GM18870 (cell line): ENCODE data around the gene GABARAPL2.
A peak's percentile ranks its signal among the peaks of the same experiment; 100 is the strongest.
"Not testable (repeated sequence)": the region's sequence is repeated elsewhere in the genome, so short reads cannot be mapped to it uniquely, and the experiment has no call there.

Source experiments
- ATAC-seq: cut with Tn5 transposase; IDR thresholded peaks from one replicate; pipeline ENCODE4 v1.9.1; 2021; ENCODE audit warnings: moderate library complexity; ENCODE audit not compliant: unreplicated experiment

GABARAPL2 gene

DNA sequence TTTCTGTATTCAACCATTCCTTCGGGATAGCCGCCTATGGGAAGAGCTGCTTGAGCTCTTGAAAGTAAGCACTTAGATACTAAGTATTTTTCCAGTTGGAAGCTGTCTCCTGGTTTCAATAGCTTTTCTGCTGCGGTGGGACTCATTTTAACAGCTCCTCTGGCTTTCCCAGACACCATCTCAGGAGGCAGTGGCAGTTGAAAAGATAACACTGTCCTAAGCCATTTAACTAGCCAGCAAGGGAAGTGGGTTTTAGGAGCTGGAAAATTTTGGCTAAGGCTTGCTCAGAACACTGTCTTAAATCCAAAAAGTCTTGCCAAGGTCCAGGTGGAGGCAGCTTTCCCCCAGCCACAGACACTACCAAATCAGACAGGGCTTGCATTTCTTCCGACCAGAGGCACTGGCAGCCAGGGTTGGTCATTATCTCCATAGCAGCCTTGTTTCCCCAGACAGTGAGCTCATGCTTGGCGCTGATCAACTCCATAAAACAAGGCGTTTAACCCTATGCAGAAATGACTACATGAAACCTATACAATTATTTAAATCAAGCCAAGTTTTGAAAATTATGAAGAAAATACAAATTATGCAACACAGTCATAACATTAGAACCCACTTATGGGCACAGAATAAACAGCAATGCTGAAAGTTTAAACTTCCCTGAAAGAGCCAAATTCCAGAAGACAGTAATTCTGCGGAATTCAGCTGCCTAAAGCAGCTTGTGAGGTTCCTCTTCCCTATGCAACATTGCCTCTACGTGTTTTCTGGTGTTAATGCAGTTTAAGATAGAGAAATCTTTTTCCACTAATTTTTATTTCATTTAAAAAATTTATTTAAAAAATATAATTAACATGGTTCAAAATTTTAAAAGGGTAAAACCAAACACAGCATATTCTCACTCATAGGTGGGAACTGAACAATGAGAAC is 25.0 kb downstream of the GABARAPL2 start:
- no peak for ATAC-seq

- ATAC-seq = not testable (repeated sequence)
Observed at GRCh38 chr16:75591927-75592326, 25.7 kb downstream of the GABARAPL2 start.

- ATAC-seq = no peak
Observed at GRCh38 chr16:75593308-75593707, 27.1 kb downstream of the GABARAPL2 start.

DNA sequence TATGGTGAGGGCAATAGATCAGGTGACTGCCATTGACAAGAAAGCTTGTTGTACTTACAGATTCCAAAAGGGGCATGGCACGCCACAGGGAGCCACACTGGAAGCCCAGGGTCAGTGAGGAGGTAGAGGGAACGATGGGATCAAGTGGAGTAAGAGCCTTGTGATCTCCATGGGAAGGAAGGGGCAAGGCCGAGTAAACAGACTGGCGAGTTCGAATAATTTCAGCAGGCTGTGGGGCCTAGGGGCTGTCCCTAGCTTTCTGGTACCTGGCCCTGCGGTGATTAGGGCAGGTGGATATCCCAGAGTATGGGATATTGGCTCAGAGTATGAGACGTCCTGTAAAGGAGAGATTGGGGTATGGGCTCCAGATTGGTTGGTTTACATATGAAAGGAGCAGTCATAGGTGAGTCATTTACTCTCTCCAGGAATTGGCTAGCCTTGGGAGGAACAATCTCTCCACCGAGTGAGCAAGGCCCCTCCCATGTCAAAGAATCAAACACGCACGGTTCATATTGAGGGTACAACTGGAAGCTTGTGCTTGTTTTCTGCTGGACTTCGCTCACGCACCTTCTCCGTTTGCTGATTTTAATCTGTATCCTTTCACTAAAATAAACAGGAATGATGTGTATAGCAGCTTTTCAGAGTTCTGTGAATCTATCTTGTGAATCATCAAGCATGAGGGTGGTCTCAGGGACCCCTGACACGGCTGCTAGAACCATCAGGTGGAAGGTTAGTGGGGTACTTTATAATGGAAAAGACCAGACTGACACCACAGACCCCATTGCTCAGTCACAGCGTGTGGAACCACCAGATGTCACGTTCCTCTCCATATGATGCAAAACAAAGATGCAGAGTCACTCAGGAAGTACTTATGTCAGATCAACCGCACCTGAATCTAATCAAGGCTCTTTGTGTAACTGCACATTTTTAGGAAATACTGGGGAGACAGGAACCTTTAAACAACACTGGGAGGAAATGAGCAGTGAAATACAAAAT is 27.9 kb downstream of the GABARAPL2 start:
- no peak for ATAC-seq

- no peak for ATAC-seq
Observed at GRCh38 chr16:75599452-75600277, 33.5 kb downstream of the GABARAPL2 start.

GRCh38 chr16:75603241-75603640 is 37.1 kb downstream of the GABARAPL2 start:
- ATAC-seq = no peak

DNA sequence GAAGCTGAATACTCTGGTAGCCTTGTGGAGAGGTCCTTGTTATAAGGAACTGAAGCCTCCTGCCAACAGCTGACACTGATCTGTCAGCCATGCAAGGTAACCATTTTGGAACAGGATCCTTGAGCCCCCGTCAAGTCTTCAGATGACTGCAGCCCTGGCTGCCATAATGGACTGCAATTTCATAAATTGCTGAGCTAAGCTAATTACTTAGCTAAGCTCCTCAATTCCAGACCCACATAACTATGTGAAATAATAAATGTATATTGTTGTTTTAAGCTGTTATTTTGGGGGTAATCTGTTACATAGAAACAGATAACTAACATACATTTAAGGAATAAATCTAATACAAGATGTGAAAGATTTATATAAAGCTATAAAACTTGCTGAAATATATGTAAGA is 40.3 kb downstream of the GABARAPL2 start:
- ATAC-seq = no peak

DNA sequence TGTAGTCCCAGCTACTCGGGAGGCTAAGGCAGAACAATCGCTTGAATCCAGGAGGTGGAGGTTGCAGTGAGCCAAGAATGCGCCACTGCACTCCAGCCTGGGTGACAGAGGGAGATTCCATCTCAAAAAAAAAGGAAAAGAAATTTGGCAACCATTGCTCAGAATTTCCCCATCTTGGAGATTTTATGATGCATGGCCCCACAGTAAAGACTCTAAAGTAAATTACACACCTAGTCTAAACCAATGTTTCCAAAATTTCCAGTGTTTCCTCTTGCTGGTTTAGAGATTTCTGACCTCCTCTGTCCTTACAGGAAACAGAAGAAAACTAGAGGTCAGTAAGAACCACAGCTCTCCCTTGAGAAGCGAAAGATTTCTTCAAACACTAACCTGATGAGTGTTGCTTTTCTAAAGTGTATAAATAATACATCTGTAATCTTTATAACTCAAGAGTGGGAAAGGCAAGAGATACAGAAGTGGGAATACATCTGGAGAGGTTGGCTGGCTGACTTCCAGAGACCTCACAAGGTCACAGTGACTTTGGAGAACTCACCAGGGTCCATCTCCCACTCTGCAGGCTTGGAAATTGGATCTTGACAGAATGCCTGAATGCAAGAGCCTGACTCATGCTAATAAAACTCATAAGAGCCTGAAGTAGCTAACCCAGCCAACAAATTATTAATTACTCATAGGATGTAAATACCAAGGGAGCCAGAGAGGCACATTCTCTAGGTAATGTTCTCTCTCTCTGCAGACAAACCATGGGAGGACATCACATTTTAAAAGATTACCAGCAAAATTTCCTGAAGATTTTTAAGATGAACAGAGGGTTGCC is 48.1 kb downstream of the GABARAPL2 start:
- no peak for ATAC-seq

- ATAC-seq = no peak
Observed at GRCh38 chr16:75615619-75616018, 49.4 kb downstream of the GABARAPL2 start.

DNA sequence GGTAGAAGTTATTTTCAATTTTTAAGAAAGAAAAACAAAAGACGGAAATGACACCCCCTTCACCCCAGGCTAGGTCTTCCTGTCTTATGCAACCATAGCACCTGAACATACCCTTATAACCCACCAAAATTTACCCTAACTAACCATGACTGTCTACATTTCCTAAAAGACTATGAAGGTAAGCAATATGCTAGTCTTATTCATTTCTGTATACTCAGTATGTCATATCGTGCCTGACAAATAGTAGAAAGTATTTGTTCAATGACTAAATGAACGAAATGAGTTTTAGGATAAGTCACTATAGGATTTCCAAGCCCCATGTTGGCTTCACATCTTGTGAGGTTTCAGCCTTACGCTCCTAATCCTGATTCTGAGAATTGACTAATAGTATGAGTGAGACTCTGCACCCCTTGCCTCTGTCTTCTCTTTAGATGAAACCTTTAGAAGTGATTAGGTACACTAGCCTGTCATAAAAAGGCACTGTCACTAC is 50.4 kb downstream of the GABARAPL2 start:
- no peak for ATAC-seq

DNA sequence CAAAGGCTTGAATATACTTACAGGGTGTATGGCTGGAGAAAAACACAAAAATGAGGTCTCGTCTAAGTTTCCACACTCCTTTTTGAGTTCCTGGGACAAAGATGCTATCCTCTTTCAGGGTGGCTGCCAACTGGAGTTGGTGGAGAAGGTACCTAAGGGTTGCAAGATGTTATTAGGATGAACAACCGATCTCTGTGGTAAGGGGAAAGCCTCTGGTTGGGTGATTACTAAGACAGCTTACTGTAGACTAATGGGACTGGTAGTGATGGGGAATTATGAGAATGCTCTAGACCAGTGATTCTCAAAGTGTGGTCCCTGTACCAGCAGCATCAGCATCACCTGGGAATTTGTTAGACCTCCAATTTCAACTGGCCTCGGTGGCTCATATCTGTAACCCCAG is 50.9 kb downstream of the GABARAPL2 start:
- no peak for ATAC-seq

- ATAC-seq = no peak
Observed at GRCh38 chr16:75618780-75619179, 52.6 kb downstream of the GABARAPL2 start.

GRCh38 chr16:75620326-75621169 is 54.4 kb downstream of the GABARAPL2 start:
- no peak for ATAC-seq

DNA sequence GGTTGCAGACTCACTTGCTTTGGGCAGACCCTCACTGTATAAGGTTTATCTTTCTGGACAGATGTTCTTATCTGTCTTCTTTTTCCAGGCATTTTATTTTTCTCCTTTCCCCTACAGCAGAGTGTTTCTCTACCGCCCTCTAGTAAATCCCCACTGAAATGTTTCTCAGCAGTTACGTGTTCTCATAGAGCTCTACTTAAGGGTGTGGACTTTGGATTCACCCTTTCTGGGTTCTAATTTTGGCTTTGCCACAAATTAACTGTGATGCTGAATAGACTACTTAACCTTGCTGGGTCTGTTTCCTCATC is 54.9 kb downstream of the GABARAPL2 start:
- no peak for ATAC-seq

- ATAC-seq = peak; percentile 84
Observed at GRCh38 chr16:75622761-75623605, 56.8 kb downstream of the GABARAPL2 start, which contains the start of gene ADAT1. TSS of gene ADAT1 (minus strand) at chr16:75623281. CDS start at chr16:75620799, 2,482 bp downstream.

GRCh38 chr16:75624921-75625334 is 58.7 kb downstream of the GABARAPL2 start:
- ATAC-seq = no peak

DNA sequence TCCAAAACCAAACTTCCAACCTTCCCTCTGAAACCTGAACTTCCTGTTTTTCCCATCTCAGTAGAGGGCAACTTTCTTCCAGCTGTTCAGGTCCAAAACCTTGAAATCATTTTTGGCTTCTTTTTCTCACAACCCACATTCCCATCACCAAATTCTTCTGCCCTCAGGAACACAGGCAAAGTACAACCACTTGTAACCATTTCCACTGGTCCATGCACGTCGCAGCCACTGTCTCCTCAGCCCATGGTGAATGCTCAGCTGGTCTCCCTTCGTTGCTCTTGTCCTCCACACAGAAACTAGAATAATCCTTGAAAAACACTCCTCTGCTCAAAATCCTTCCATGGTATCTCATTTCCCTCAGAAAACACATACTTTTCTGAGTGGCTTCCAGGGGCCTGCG is 60.6 kb downstream of the GABARAPL2 start:
- no peak for ATAC-seq
